M059J (cell line): ENCODE data around the gene ESPN. TPM values are rescaled to one million over a fixed set of nuclear protein-coding genes. Genes with fewer than 3 reads are reported as not detected.
"Not testable (repeated sequence)": the region's sequence is repeated elsewhere in the genome, so short reads cannot be mapped to it uniquely, and the experiment has no call there.

Source experiments
- DNase-seq: peaks from one replicate; pipeline ENCODE4 v3.0.0-alpha.2; 2012; ENCODE audit warnings: low read depth
- total RNA-seq: library from RNA; depleted of rRNA; stranded (reverse); fragments of >200 nt; shearing (Covaris generic); gene quantifications from 2 replicates; pipeline ENCODE4 v1.2.3, GENCODE V29; 2014; rRNA removed

Gene ESPN
- total RNA-seq = 0.02 TPM in 1 of 2 replicates, not detected in the other

DNA sequence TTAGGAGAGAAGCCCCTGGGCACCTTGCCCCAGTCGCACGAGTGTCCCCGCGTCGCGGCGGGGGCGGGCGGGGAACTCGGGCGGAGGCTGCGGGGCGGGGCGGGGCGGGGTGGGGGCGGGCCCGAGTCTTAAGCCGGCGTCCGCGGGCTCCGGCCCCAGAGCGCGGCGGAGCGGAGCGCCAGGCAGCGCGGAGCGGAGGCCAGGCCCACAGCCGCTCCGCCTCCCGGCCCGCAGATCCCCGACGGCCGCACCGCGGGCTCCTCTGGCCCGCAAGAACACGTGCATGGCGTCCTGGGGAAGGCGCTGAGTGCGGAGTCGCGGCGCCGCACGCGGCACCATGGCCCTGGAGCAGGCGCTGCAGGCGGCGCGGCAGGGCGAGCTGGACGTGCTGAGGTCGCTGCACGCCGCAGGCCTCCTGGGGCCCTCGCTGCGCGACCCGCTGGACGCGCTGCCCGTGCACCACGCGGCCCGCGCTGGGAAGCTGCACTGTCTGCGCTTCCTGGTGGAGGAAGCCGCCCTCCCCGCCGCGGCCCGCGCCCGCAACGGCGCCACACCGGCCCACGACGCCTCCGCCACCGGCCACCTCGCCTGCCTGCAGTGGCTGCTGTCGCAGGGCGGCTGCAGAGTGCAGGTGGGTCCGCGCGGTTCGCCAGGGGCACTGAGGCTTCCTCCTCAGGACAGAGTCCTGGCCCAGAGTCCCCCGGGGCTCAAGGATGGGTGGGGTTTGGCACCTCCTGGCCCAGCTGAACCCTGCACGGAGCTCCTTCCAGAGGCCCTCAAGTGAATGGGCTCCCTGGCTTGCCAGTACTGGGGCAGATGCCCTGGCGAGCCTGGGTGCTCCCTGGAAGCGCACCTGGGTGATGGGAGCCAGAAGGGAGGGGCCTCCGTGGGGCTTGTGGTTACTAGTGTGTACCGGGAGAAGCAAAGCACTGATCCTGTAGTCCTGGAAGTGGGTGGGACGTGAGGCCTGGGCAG is at the start of gene ESPN:
TSS of gene ESPN (plus strand) at position 158 of the 975 bp plus-strand sequence. CDS start at position 338, 180 bp downstream.
- no peak for DNase-seq

- DNase-seq = no peak
Measured at GRCh38 chr1:6378096-6378746, 46.4 kb upstream of the ESPN start.

- no peak for DNase-seq
Measured at GRCh38 chr1:6380037-6380436, 44.5 kb upstream of the ESPN start.

DNA sequence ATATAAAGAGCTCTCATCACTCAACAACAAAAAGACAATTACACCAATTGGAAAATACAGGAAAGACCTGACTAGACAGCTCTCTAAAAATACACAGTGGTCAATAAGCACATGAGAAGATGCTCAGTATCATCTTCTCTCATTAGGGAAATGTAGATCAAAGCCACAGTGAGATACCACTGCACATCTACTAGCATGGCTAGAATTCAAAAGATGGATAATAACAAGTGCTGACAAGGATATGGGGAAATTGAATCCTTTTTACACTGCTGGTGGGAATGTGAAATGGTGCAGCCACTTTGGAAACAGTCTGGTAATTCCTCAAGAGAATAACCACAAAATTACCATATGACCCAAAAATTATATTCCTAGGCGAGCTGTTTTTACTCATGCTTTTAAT is 40.4 kb upstream of the ESPN start:
- no peak for DNase-seq

DNA sequence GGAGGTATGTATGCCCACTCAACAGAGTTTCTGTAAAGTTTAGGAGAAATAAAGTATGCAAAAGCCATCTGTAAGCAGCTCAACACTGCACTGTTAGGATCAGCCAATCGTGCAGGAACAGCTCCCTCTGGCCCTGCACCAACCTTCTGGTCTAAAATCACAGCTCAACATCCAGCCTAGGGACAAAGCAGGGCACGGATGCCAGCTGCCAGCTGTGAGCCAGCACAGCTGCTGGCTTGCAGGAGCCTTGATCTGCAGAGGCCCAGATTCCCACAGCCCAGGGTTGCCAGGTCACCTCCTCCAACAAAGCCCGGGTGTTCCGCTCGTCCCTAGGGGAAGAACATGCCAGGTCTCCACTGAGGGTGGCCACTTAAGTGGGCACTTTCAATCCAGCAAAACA is 39.6 kb upstream of the ESPN start:
- DNase-seq = no peak

DNA sequence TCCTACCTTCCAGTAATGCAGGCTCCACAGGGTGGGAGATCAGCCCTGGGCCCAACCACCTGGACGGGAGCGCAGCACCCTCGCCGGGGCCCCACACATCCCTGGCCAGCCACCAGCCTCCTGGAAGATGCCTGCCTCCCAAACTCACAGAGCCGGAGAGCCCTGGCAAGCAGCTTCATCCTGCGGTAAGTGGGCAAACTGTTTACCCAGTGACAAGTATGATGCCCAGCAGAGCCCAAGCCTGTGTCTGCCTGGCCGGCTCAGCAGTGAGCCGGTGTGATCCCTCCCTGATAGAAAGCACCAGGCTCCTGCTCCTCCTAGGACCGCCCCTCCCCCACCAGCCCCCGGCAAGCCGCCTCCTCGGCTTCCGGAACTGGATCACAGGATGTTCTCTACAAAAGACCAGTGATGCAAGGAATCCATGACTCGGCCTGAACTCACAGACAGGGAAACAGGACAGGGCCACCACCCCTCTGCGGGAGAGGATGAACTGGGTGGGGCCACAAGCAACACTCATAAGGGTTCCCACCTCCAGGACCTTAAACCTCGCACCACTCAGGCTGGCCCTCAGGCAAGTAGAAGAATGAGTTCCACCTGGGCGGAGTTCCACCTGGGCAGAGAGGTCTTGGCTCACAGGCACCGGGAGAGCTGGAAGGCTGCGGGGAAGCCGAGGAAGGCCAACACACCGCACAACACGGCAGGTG is 38.9 kb upstream of the ESPN start:
- DNase-seq = peak; percentile 91

DNA sequence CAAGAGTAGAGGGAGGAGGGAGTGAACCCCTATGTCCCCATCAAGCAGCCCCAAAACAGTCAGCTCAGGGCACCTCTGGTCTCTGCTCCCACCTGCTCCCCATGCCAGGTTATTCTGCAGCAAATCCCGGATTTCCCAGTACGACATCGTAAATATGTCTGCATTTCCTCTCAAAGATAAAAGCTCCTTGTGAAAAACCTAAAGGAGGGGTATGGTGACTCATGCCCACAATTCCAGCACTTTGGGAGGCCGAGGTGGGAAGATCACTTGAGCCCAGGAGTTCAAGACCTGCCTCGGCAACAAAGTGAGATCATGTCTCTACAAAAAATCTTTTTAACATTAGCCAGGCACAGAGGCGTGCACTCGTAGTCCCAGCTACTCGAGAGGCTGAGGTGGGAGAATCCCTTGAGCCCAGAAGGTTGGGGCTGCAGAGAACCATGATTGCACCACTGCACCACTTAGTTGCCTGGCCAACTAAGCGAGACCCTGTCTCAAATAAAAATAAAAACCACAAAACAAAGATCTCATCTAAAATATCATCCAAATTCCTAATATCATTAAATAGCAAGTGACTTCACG is 38.1 kb upstream of the ESPN start:
- DNase-seq = peak; percentile 86

DNA sequence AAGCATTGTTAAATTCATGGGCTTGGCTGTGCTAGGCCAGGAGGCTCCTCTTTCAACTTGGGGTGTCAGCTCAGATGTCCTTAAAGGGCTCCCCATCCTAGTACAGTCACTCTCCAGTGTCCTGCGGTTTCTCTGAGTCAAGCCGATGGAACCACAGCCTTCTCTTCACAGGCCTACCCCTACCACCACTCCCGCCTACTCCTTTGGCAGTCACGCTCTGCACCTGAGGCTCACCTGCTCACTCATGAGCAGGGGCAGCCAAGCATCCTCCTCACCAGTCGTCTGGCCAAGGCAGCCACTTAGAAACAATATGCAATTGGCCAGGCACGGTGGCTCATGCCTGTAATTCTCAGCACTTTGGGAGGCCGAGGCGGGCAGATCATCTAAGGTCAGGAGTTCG is 34.6 kb upstream of the ESPN start:
- no peak for DNase-seq

DNA sequence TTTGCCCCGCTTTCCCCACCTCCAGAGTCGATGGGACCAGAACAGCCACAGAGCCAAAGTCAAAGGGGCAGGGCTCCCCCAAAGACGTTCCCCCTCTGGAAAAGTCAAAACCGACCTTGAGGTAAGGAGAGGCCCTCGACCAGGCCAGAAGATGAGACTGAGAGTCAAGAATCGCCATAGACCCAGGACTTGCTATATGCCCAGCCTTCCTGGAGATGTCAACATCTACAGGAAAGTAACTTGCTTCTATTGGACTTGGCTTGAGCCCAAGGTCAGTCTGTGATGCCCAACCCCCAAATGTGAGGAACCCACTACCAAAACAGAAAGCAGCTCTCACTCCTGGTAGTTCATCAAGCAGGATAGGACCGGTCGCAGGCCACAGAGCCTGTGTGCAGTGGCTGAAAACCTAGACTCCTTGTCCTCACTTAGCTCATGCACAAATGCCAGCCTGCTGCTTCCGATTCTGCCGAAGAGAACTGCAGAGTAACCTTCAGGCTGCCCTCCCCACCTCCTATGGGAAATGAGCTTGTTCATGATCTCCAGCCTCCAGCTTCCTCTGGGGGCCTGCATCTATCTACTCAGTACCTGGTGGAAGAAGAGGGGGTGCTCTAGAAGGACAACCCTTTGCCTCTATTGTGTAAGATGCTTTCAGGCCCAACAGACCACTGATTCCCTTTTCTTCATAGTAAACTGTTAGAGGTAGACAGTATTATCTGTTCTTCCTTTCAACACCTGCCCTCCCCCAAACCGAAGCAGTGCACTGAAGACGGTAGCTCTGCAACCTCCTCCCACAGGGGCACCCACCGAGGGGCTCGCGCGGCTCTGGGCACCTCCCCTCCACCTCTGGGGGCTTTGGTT is 32.4 kb upstream of the ESPN start:
- DNase-seq = no peak

DNA sequence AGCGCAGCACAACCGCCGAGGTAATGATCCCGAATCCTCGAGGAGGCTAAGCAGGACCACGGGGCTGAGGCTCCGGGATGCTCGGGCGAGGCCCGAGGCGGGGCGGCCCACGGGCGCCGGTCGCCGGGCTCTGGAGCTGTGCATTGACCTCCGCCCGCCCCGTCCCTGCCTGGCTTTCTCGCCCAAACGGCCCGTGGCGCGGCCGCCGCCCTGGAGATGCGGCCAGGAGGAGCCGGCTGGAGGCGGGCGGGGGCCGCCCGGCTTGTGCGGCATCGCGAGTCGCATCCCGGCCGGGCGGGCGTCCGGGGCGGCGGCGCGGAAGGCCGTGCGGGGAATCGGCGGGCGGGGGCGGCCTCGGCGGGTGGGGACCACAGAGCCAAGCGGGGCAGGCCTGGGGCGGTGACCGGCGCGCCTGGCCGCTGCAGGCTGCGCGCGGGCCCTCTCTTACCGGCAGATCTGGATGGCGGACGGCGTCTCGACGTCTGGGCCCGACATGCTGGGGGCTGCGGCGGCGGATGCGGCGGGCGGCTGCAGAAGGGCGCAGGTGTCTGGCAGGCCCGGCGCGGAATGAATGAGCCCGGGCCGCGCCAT is 31.7 kb upstream of the ESPN start:
- no peak for DNase-seq

DNA sequence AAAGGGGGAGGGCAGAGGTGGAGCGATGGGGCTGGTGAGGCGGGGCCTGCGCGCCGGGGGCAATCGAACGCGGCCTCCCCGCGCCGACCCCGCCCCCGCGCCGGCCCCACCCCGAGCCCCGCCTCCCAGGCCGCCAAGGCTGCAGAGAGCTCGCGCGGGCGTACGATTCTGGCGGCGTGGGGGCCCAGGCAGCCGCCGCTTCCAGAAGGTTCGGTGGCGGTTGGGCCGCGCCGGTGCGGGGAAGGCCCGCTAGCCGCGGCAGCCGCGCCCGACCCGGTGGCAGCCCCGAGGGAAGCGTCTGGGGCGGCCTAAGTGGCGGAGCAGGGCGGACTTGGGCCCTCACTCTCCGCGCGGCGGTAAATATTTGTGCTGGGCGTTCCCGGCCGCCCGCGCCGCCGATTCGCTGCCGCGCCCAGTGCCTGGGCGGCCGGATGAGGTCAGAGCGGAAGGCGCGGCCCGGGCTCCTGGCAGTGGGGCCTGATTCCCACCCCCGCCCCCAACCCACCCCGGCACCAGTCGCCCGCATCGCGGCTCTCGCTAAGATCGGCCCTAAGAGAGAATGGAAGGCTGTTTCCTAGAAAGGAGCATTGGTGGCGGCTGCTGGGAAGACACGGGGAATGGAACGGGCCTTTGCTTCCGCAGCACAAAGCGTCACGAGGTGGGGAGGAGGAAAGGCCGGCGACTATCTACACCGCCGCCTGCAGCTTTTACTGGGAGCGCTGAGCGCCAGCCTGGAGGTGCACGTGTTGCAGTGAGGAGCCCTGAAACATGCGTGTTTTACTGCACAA is 31.0 kb upstream of the ESPN start, which contains the start of gene ACOT7:
TSS of gene ACOT7 (minus strand) at position 368 of the 788 bp plus-strand sequence. CDS start 368 bp downstream, outside the sequence.
- peak; percentile 87 for DNase-seq

- not testable (repeated sequence) for DNase-seq
Measured at GRCh38 chr1:6395130-6395529, 29.4 kb upstream of the ESPN start.

DNA sequence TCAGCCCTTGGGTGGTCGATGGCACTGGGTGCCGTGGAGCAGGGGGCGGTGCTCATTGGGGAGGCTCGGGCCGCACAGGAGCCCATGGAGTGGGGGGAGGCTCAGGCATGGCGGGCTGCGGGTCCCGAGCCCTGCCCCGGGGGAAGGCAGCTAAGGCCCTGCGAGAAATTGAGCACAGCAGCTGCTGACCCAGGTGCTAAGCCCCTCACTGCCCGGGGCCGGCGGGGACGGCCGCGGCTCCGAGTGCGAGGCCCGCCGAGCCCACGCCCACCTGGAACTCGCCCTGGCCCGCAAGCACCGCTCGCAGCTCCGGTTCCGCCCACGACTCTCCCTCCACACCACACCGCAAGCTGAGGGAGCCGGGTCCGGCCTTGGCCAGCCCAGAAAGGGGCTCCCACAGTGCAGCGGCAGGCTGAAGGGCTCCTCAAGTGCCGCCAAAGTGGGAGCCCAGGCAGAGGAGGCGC is 28.8 kb upstream of the ESPN start:
- DNase-seq = not testable (repeated sequence)

- no peak for DNase-seq
Measured at GRCh38 chr1:6396998-6397397, 27.6 kb upstream of the ESPN start.

DNA sequence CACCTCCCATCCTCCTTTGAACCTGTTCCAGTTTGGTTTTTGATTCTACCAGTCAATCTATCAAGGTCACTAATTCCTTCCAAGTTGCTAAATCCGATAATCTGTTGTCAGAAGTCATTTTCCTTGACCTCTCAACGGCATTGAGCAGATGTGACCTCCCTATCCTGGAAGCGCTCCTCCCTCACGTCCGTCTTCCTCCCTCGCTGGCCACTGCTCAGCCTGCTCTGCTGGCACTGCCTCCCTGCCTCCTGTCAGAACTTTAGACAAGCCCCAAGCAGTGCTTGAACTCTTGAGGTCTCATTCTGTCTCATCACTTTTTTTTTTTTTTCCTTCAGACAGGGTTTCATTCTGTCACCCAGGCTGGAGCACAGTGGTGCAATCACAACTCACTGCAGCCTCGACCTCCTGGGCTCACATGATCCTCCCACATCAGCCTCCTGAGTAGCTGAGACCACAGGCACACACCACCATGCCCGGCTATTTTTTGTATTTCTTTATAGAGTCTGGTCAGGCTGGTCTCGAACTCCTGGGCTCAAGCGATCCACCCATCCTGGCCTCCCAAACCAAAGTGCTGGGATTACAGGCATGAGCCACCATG is 26.6 kb upstream of the ESPN start:
- DNase-seq = no peak

DNA sequence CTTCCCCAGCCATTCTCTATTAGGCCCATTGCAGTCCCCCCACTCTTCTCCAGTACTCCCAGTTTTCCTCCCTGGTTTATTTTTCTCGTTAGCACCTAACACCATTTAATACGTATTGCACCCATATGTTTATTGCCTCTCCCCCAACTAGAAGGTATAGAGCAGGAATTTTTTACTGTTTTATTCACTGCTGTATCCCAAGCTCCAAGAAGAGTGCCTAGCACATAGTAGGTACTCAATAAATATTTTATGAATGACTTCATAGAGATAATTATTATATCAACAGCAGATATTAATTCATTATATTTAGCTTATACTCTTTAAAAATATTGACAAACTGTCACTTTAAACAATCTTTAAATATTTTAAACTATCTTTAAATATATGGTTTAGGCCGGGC is 25.3 kb upstream of the ESPN start:
- DNase-seq = no peak

DNA sequence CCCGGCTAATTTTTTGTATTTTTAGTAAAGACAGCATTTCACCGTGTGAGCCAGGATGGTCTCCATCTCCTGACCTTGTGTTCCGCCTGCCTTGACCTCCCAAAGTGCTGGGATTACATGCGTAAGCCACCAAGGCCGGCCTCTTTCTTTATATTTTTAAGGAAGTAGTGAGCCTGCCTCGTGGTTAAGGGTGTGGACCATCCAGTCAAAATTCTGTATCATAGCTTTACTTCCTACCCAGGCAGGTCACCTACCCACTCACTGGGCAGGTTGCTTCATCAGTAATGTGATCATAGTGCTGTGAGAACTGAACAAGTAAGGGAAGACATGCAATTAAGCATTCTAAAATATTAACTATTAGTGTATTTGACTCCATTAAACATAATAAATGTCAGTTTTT is 22.9 kb upstream of the ESPN start:
- DNase-seq = no peak

GRCh38 chr1:6408023-6408422 is 16.6 kb upstream of the ESPN start:
- peak; percentile 34 for DNase-seq

- no peak for DNase-seq
Measured at GRCh38 chr1:6409053-6409452, 15.5 kb upstream of the ESPN start.
